SU-DHL-6 (cell line): ENCODE data around the gene CRYBG2.
A peak's percentile ranks its signal among the peaks of the same experiment; 100 is the strongest.

Source experiments
- H2AFZ ChIP-seq: fragments of 200-600 bp; sonication (generic); 2 replicates; pipeline ENCODE4 v1.6.1; 2014; ENCODE audit warnings: low read depth, mild to moderate bottlenecking, moderate library complexity, mixed read lengths, antibody characterized with exemption, low read length; ENCODE audit not compliant: severe bottlenecking
- H3F3A ChIP-seq: fragments of 200-600 bp; shearing (Covaris generic); 2 replicates; pipeline ENCODE4 v1.6.0; 2016; ENCODE audit warnings: antibody characterized with exemption, mild to moderate bottlenecking; ENCODE audit not compliant: insufficient read depth
- H3K27ac ChIP-seq: fragments of 200-600 bp; sonication (generic); 2 replicates; pipeline ENCODE4 v1.5.1; 2016; ENCODE audit warnings: low read depth, mild to moderate bottlenecking, low read length, moderate library complexity, mixed read lengths
- H3K27me3 ChIP-seq: fragments of 200-600 bp; sonication (generic), shearing (Covaris generic); 2 replicates; pipeline ENCODE4 v1.6.0; 2014; ENCODE audit warnings: mild to moderate bottlenecking, low read length
- H3K36me3 ChIP-seq: fragments of 200-600 bp; sonication (generic); 2 replicates; pipeline ENCODE4 v1.6.1; 2014; ENCODE audit warnings: mild to moderate bottlenecking, low read length, mixed read lengths
- H3K4me2 ChIP-seq: fragments of 300-600, 200-600 bp; shearing (Covaris generic), sonication (generic); 2 replicates; pipeline ENCODE4 v1.6.0; 2014; ENCODE audit warnings: low read length, low read depth, mild to moderate bottlenecking; ENCODE audit not compliant: poor library complexity, severe bottlenecking
- H3K4me3 ChIP-seq: fragments of 200-600 bp; sonication (generic); 2 replicates; pipeline ENCODE4 v1.5.1; 2014; ENCODE audit warnings: antibody characterized with exemption, low read length, mild to moderate bottlenecking, mixed read lengths; ENCODE audit not compliant: insufficient read depth, poor library complexity, severe bottlenecking
- H3K79me2 ChIP-seq: fragments of 200-600 bp; sonication (generic); 2 replicates; pipeline ENCODE4 v1.6.1; 2014; ENCODE audit warnings: mild to moderate bottlenecking, low read length, moderate library complexity; ENCODE audit not compliant: insufficient read depth
- H3K9ac ChIP-seq: fragments of 200-600 bp; sonication (generic); 2 replicates; pipeline ENCODE4 v1.7.0; 2014; ENCODE audit warnings: mild to moderate bottlenecking, low read length
- H3K9me2 ChIP-seq: fragments of 200-600 bp; sonication (generic); replicated peaks from 2 replicates; pipeline ENCODE4 v1.6.1; 2014; ENCODE audit warnings: low read length; ENCODE audit not compliant: insufficient read depth
- H3K9me3 ChIP-seq: fragments of 200-600 bp; sonication (generic); 2 replicates; pipeline ENCODE4 v1.6.1; 2014; ENCODE audit warnings: low read length, mixed read lengths; ENCODE audit not compliant: insufficient read depth
- H4K20me1 ChIP-seq: fragments of 200-600 bp; sonication (generic); 2 replicates; pipeline ENCODE4 v1.6.1; 2014; ENCODE audit warnings: low read depth, mild to moderate bottlenecking, antibody characterized with exemption, low read length, moderate library complexity, mixed read lengths
- EZH2phosphoT487 ChIP-seq: fragments of 200-600 bp; sonication (generic), shearing (Covaris generic); conservative IDR thresholded peaks from 2 replicates; pipeline ENCODE4 v1.6.1; 2018; ENCODE audit warnings: mild to moderate bottlenecking, antibody characterized with exemption, low read length, moderate library complexity, mixed read lengths
- TF ChIP-seq, protein P1 (sequence below): fragments of 200-600 bp; sonication (generic); IDR thresholded peaks from one replicate; pipeline ENCODE4 v1.5.1; 2017; ENCODE audit warnings: antibody characterized with exemption, mild to moderate bottlenecking, low read length, moderate library complexity; ENCODE audit not compliant: insufficient read depth, poor library complexity, severe bottlenecking

CRYBG2 gene

DNA sequence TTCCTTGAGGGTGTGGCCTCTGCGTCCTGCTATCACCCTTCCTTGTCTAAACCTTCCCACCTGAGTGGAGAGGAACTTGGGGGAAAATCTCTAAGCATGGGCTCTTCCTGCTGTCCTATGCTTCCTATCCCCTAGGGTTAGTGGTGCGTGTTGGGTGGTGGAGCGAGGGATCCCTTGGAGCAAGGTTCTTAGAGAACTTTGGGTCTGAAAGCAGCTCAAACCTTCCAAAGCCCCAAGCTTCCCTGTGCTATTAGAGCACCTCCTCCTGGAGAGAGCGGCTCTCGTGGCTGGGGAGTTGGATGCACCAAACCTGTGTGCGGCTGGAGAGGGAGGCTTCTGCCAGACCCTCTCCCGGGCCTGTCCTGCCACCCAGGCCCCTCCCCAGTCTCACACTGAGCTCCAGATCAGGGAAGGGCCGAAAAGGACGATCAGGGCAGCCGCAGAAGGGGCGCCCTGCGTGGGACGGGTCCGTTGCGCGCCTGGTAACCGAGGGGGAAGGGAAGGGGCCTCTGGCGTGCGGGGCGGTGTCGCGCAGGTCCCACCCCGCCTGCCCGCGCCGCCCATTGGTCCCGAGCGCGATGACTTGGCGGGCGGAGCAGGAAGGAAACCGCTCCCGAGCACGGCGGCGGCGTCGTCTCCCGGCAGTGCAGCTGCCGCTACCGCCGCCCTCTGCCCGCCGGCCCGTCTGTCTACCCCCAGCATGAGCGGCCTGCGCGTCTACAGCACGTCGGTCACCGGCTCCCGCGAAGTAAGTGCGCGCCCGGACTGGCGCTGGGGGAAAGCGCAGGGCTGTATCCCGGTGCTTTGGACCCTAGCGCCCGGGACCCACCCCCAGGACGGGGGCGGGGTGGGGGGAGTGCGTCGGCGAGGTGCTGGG is 74.2 kb downstream of the CRYBG2 start, which contains the start of gene SH3BGRL3:
SH3BGRL3 (plus strand) TSS at position 631 of the 877 bp plus-strand sequence; CDS start at position 701, 70 bp downstream.
- Histone ChIP-seq H3K27ac (peak within 1 kb of the TSS; percentile 78), H3F3A (peaks cover 19% of the 10 kb centered on the region), H3K27me3 (no peaks in the 10 kb centered on the region), H3K9ac (peak within 1 kb of the TSS; percentile 72), H3K36me3 (no peaks in the 10 kb centered on the region), H3K9me3 (no peaks in the 10 kb centered on the region), H3K4me3 (peak within 1 kb of the TSS; percentile 60), H2AFZ (peak within 1 kb of the TSS; percentile 46), H3K79me2 (peaks cover 4% of the 10 kb centered on the region; the same call in 1 of the 2 replicates), H4K20me1 (no peaks in the 10 kb centered on the region; the same call in 1 of the 2 replicates), H3K9me2 (no peaks in the 10 kb centered on the region), H3K4me2 (peak within 1 kb of the TSS; percentile 77)
- TF ChIP-seq, protein P1, sequence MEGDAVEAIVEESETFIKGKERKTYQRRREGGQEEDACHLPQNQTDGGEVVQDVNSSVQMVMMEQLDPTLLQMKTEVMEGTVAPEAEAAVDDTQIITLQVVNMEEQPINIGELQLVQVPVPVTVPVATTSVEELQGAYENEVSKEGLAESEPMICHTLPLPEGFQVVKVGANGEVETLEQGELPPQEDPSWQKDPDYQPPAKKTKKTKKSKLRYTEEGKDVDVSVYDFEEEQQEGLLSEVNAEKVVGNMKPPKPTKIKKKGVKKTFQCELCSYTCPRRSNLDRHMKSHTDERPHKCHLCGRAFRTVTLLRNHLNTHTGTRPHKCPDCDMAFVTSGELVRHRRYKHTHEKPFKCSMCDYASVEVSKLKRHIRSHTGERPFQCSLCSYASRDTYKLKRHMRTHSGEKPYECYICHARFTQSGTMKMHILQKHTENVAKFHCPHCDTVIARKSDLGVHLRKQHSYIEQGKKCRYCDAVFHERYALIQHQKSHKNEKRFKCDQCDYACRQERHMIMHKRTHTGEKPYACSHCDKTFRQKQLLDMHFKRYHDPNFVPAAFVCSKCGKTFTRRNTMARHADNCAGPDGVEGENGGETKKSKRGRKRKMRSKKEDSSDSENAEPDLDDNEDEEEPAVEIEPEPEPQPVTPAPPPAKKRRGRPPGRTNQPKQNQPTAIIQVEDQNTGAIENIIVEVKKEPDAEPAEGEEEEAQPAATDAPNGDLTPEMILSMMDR, result peak; percentile 20
- TF ChIP-seq EZH2phosphoT487, result no peak

DNA sequence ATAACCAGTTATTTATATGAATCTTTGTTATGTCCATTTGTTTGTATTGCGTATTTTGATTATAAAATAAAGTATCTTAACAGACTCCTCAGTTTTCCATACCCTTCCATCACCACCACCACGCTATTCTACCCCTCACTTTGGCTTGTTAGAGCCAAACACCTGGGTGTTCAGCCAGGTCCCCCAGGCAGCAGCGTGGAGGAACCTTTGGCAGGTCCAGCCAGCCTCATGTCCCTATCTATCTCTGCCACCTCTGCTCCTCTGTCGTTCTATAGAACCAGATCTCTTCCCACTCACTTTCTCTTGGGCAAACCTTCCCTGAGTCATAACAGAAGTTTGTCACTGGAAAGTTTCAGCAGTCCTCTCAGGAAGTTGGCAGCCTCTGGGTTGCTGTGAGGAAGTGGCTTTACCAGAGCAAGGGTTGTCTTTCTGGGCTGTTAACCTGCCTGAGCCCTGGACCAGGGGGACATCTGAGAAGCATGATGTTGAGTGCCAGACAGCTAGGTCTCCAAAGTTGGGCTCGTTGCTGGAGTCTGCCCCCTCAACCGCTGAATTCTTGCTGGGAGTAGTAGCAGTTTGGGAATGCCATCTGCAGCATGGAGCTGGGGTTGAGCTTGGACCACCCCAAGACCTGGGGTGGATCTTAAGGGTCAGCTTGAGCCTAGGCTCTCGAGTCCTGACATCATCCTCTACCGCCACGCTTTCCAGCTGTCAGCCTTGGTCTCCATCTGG is 75.0 kb downstream of the CRYBG2 start:
- H2AFZ ChIP-seq, result no peak overlapping the region
- peak overlapping the region; percentile 72 for H3K9ac ChIP-seq
- peak overlapping the region; percentile 78 for H3K27ac ChIP-seq
- no peaks in the 10 kb centered on the region; the same call in 1 of the 2 replicates for H4K20me1 ChIP-seq
- no peak for TF ChIP-seq EZH2phosphoT487
- TF ChIP-seq, protein P1, result no peak
- H3F3A ChIP-seq, result peaks cover 19% of the 10 kb centered on the region
- peak overlapping the region; percentile 77 for H3K4me2 ChIP-seq
- H3K9me3 ChIP-seq, result no peaks in the 10 kb centered on the region
- H3K27me3 ChIP-seq, result no peaks in the 10 kb centered on the region
- H3K9me2 ChIP-seq, result no peaks in the 10 kb centered on the region
- no peaks in the 10 kb centered on the region for H3K36me3 ChIP-seq
- H3K79me2 ChIP-seq, result peaks cover 4% of the 10 kb centered on the region; the same call in 1 of the 2 replicates
- H3K4me3 ChIP-seq, result peak overlapping the region; percentile 60

DNA sequence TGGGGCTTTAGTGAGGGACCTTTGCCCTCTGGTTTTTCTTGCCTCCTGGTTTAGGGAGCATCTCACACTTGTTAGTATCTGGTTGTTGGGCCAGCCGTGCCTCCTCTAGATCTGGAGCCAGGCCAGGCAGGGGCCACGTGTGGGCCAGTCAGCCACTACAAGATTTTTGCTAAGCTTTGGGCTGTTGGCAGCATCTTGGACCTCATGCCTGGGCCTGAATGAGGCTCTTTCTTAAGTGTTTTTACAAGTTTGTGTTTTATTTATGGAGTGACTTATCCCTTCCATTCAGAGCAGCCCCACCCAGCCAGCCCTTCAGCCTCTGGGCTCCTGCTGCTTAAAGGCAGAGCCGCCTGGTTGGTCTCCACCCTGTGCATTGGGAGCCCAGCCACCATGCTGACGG is 75.6 kb downstream of the CRYBG2 start:
- Histone ChIP-seq H3K79me2 (peaks cover 4% of the 10 kb centered on the region; the same call in 1 of the 2 replicates), H3K36me3 (no peaks in the 10 kb centered on the region), H3F3A (peaks cover 19% of the 10 kb centered on the region), H3K27ac (no peak overlapping the region), H3K9me3 (no peaks in the 10 kb centered on the region), H4K20me1 (no peaks in the 10 kb centered on the region; the same call in 1 of the 2 replicates), H2AFZ (no peak overlapping the region), H3K27me3 (no peaks in the 10 kb centered on the region), H3K4me2 (no peak overlapping the region), H3K9me2 (no peaks in the 10 kb centered on the region), H3K4me3 (no peak overlapping the region), H3K9ac (peak overlapping the region; percentile 72; the same call in 1 of the 2 replicates)
- TF ChIP-seq, protein P1, result no peak
- no peak for TF ChIP-seq EZH2phosphoT487
